ENCODE results near the gene ERO1B. TPM values are rescaled to one million over a fixed set of nuclear protein-coding genes. Genes with fewer than 3 reads are reported as not detected.

Gene ERO1B
- total RNA-seq, 1 donor from 2014 or later = 5.1 TPM

DNA sequence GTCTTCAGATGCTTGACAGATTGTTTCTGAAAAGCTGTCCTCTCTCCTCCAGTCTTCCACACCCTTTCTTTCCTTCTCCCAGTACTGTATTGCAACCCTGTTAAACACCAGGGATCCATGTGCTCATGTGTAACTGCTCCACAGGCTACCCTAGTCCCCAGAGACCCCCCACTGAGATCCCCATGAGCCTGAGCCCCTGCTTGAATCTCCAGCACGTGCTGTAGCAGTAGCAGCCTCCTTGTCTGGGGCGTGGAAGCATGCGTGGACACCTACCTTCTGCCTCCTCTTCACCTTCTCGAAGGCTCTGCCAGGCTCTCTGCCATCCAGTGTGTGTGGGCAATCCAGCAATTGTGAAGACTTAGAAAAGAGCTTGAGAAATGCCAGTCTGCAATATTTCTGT is 114.2 kb downstream of the ERO1B start:
- no peak overlapping the region for H3K27ac ChIP-seq
- no peaks in the 10 kb centered on the region for H3K36me3 ChIP-seq
- no peak for DNase-seq (ENCODE audit: low spot score in 2 of 2)
- H3K4me1 ChIP-seq = no peaks in the 10 kb centered on the region
- TF ChIP-seq, protein P1, sequence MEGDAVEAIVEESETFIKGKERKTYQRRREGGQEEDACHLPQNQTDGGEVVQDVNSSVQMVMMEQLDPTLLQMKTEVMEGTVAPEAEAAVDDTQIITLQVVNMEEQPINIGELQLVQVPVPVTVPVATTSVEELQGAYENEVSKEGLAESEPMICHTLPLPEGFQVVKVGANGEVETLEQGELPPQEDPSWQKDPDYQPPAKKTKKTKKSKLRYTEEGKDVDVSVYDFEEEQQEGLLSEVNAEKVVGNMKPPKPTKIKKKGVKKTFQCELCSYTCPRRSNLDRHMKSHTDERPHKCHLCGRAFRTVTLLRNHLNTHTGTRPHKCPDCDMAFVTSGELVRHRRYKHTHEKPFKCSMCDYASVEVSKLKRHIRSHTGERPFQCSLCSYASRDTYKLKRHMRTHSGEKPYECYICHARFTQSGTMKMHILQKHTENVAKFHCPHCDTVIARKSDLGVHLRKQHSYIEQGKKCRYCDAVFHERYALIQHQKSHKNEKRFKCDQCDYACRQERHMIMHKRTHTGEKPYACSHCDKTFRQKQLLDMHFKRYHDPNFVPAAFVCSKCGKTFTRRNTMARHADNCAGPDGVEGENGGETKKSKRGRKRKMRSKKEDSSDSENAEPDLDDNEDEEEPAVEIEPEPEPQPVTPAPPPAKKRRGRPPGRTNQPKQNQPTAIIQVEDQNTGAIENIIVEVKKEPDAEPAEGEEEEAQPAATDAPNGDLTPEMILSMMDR (IDR thresholded peaks at IDR 0.05) = no peak
- intact Hi-C loops (cut with DNase I) = no loop called here
- no peak overlapping the region for H3K4me3 ChIP-seq
- H3K27me3 ChIP-seq = no peaks in the 10 kb centered on the region
- H3K9me3 ChIP-seq = peaks cover 0 to under 1% of the 10 kb centered on the region in 2 donors

DNA sequence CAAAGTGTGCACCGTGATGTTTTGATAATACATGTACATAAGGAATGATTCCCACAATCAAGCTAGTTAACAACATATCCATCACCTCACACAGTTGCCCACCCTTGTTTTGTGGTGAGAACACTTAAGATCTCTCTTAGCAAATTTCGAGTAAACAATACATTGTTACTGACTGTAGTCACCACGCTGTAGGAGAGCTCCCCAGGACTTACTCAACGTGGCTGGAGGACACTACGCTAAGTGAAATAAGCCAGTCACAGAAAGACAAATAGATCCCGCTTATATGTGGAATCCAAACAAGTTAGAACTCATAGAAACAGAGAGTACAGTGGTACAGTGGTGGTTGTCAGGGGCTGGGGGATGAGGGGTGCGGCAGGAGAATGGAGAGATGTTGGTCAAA is 114.6 kb downstream of the ERO1B start:
- DNase-seq (ENCODE audit: low spot score in 2 of 2) = no peak
- Histone ChIP-seq H3K9me3 (peaks cover under 1 to 5% of the 10 kb centered on the region in 2 donors), H3K4me3 (no peak overlapping the region), H3K4me1 (no peaks in the 10 kb centered on the region), H3K27me3 (no peaks in the 10 kb centered on the region), H3K27ac (no peak overlapping the region), H3K36me3 (no peaks in the 10 kb centered on the region)
- intact Hi-C loops (cut with DNase I) = no loop called here
- TF ChIP-seq, protein P1 (IDR thresholded peaks at IDR 0.05) = no peak

GRCh38 chr1:236166041-236166440 is 115.7 kb downstream of the ERO1B start:
- H3K27ac ChIP-seq = no peak overlapping the region
- TF ChIP-seq, protein P1 (IDR thresholded peaks at IDR 0.05) = no peak
- H3K36me3 ChIP-seq = no peaks in the 10 kb centered on the region
- H3K4me3 ChIP-seq = no peak overlapping the region
- DNase-seq (ENCODE audit: low spot score in 2 of 2) = no peak
- intact Hi-C loops (cut with DNase I) = no loop called here
- no peaks in the 10 kb centered on the region for H3K4me1 ChIP-seq
- peaks cover 6 to 15% of the 10 kb centered on the region in 2 donors for H3K9me3 ChIP-seq
- H3K27me3 ChIP-seq = no peaks in the 10 kb centered on the region

Other genes starting within 250 kb of the ERO1B start
- gene NID1, start 216.9 kb downstream of the ERO1B start, total RNA-seq = 172 TPM
- 22.5 TPM for gene GPR137B, start 139.4 kb downstream of the ERO1B start, total RNA-seq
- gene EDARADD, start 112.3 kb upstream of the ERO1B start, total RNA-seq = not detected
- 45.8 TPM for gene LGALS8, start 242.0 kb upstream of the ERO1B start, total RNA-seq

All from ascending aorta (tissue), 2 donors.